ENCODE results near the gene ODAD4. TPM values are rescaled to one million over a fixed set of nuclear protein-coding genes. Genes with fewer than 3 reads are reported as not detected.

The ODAD4 gene
- total and polyA plus RNA-seq, 2 of the 8 experiments (the other 6 are each of a cell fraction or from before 2014, with no cell fraction given): 0.48 to 1.3 TPM

DNA sequence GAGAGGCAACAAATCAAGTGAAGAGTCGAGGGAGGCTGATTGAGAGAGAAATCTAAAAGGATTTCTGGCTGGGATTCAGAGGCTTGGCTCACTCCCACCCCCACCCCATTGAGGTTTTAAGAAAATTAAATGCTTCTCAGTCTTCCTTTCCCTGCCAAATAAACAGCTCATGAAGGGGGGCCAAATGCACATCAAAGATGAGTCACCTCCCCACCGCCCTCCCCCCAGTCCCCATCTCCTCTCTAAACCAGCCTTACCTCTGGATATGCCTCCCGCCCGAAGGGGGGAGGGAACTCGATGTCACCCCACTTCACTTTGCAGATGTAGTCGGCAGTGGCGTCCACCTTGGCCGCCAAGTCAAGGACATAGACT, 23.2 kb upstream of the ODAD4 start:
- Histone ChIP-seq H3K27ac (ENCODE audit: low read depth, low read length) (no peak overlapping the region), H2AK5ac (ENCODE audit: low read depth, low read length) (no peak overlapping the region), H2BK120ac (replicated peaks; ENCODE audit: low read depth, low read length) (no peak overlapping the region), H2BK15ac (ENCODE audit: low read length) (no peak overlapping the region), H3K79me2 (ENCODE audit: control insufficient read depth in 1 of 2, insufficient read depth in 2 of 2, low read length in 2 of 2) (peaks cover 0 to 16% of the 10 kb centered on the region in 2 experiments; a peak in 2 of 4 replicates), H4K91ac (replicated peaks; ENCODE audit: insufficient read length, low read length) (no peak overlapping the region), H4K5ac (ENCODE audit: insufficient read length, low read depth, low read length) (no peak overlapping the region), H3K79me1 (ENCODE audit: low read depth, low read length) (peaks cover 11% of the 10 kb centered on the region), H3K23me2 (ENCODE audit: low read depth, low read length) (no peaks in the 10 kb centered on the region; the same call in 1 of the 2 replicates), H3K18ac (ENCODE audit: extremely low read depth, low read length) (no peak overlapping the region), H2BK12ac (ENCODE audit: low read depth, low read length) (no peak overlapping the region), H3K9me3 (ENCODE audit: insufficient read depth in 2 of 2, low read depth in 1 of 2, low read length in 1 of 2) (no peaks in the 10 kb centered on the region), H4K8ac (ENCODE audit: extremely low read depth, insufficient read depth, low read length) (no peak overlapping the region), H3K36me3 (ENCODE audit: control insufficient read depth in 2 of 4, insufficient read depth in 4 of 4, low read length in 3 of 4) (peaks cover 63 to 98% (median 87%) of the 10 kb centered on the region in 4 experiments), H3K27me3 (replicated peaks in 1 of 4; ENCODE audit: control insufficient read depth in 3 of 4, extremely low read depth in 1 of 4, insufficient read depth in 3 of 4, low read length in 3 of 4) (no peaks in the 10 kb centered on the region), H2BK20ac (ENCODE audit: low read length) (no peak overlapping the region), H3K9ac (replicated peaks in 1 of 4; ENCODE audit: extremely low read depth in 1 of 4, low read depth in 3 of 4, low read length in 3 of 4) (no peak overlapping the region), H3K4me3 (ENCODE audit: extremely low read depth in 1 of 4, insufficient read depth in 2 of 4, low read depth in 3 of 4, low read length in 4 of 4) (no peak overlapping the region), H3K23ac (ENCODE audit: insufficient read length) (no peak overlapping the region), H3K56ac (replicated peaks; ENCODE audit: insufficient read length, low read depth, low read length) (no peak overlapping the region), H3K4ac (replicated peaks; ENCODE audit: insufficient read length, low read depth, low read length) (no peak overlapping the region), H3K4me2 (ENCODE audit: insufficient read depth in 1 of 2, low read depth in 2 of 2, low read length in 2 of 2) (no peak overlapping the region), H3K4me1 (replicated peaks in 1 of 4; ENCODE audit: control insufficient read depth in 3 of 4, insufficient read depth in 4 of 4, low read length in 3 of 4) (no peaks in the 10 kb centered on the region; a peak in 1 of 7 replicates), H3K14ac (ENCODE audit: insufficient read length) (no peak overlapping the region), H4K20me1 (replicated peaks in 1 of 2; ENCODE audit: control insufficient read depth in 1 of 2, insufficient read depth in 2 of 2, low read length in 2 of 2) (peaks cover 20 to 40% of the 10 kb centered on the region in 2 experiments), H2AFZ (ENCODE audit: low read length) (no peak overlapping the region), H2BK5ac (ENCODE audit: low read depth, low read length) (no peak overlapping the region)
- 97% methylated on average over 7 of the region's 8 CpGs; no CpG with 5 or more reads in 1 of the 2 experiments for WGBS, 2 experiments (ENCODE audit: extremely low coverage in 1 of 2, insufficient coverage in 1 of 2, insufficient read length in 1 of 2, insufficient replicate concordance in 2 of 2, low coverage in 1 of 2, low lambda C conversion rate in 2 of 2, missing lambda C conversion rate in 1 of 2)
- ChIA-PET POLR2A (ENCODE audit: partially characterized antibody) (interaction anchor here (0.6 to 2.6 kb wide), 4 partner anchors 10 to 19 kb away, joined by 3 to 9 read pairs (median 6); partner anchors contain the start of gene ACLY), CTCF (ENCODE audit: partially characterized antibody) (no interaction called here)
- TF ChIP-seq RNF2 (IDR thresholded peaks at IDR 0.05; ENCODE audit: borderline replicate concordance, low read depth, low read length, missing control alignments, poor library complexity, severe bottlenecking) (no peak), SIRT6 (IDR thresholded peaks at IDR 0.05; ENCODE audit: low read length) (no peak), BCL11A (IDR thresholded peaks at IDR 0.05; ENCODE audit: low read depth in 2 of 2, low read length in 2 of 2) (no peak)
- TF ChIP-seq, protein P1, sequence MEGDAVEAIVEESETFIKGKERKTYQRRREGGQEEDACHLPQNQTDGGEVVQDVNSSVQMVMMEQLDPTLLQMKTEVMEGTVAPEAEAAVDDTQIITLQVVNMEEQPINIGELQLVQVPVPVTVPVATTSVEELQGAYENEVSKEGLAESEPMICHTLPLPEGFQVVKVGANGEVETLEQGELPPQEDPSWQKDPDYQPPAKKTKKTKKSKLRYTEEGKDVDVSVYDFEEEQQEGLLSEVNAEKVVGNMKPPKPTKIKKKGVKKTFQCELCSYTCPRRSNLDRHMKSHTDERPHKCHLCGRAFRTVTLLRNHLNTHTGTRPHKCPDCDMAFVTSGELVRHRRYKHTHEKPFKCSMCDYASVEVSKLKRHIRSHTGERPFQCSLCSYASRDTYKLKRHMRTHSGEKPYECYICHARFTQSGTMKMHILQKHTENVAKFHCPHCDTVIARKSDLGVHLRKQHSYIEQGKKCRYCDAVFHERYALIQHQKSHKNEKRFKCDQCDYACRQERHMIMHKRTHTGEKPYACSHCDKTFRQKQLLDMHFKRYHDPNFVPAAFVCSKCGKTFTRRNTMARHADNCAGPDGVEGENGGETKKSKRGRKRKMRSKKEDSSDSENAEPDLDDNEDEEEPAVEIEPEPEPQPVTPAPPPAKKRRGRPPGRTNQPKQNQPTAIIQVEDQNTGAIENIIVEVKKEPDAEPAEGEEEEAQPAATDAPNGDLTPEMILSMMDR (IDR thresholded peaks at IDR 0.05; ENCODE audit: control extremely low read depth in 1 of 3, insufficient read depth in 1 of 3, low read depth in 1 of 3, low read length in 3 of 3): no peak
- no peak for FAIRE-seq
- DNase-seq (ENCODE audit: low read depth in 1 of 2, low spot score in 2 of 2): no peak

All from H1 (cell line).